Prostate gland (tissue), 2 donors: ENCODE data around the gene LIPT2.

Experiments used
- POLR2A ChIP-seq: fragments of 450-650 bp; IDR thresholded peaks from one replicate; pipeline ENCODE4 v1.6.1; 2016; ENCODE audit warnings: antibody characterized with exemption, mild to moderate bottlenecking
- POLR2AphosphoS5 ChIP-seq: sonication (generic); formaldehyde crosslinking; IDR thresholded peaks from one replicate; pipeline ENCODE4 v1.6.1; 2017; ENCODE audit warnings: antibody characterized with exemption
- TF ChIP-seq, protein P1 (sequence below), 4 experiments: fragments of 200-600 bp in 2 of 4; fragments of 450-650 bp in 2 of 4; sonication (generic) in 2 of 4; IDR thresholded peaks; 1 replicate in 3 of 4; 2 replicates in 1 of 4; pipeline ENCODE4 v1.5.1; 2016 to 2019; ENCODE audit warnings: antibody characterized with exemption in 4 of 4, mild to moderate bottlenecking in 2 of 4, moderate library complexity in 2 of 4

DNA sequence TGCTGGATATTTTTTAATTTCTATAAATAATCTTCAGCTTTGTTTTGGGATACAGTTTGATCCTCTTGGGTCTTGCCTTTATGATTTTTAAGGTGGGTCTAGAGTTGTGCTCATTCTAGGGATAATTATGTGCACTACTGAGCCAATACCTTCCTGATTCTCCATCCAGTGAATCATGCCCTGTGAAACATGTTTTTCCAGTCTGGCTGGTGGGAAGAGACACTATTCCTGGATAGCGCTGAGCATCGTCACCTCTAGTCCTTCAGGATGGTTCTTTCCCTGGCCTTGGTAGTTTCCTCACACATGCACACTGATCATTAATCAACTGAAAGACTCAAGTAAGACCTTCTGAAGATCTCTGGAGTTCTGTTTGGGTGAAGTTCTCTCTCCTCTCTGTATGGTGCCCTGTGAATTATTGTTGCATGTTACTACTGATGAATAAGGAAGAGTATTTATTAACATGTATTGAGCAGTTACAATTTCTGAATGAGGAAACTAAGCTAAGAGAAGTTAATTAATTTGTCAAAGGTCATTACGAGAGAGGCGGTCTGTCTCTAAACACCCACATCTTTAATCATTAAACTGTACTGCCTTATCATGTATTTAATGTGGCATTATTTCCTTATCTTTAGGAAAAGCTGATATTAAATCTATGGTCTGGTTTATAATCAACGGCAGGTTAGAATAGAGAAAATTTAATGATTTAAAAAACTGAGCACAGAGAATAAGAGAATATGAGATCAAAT lies 39.1 kb upstream of the LIPT2 start:
- TF ChIP-seq, protein P1, sequence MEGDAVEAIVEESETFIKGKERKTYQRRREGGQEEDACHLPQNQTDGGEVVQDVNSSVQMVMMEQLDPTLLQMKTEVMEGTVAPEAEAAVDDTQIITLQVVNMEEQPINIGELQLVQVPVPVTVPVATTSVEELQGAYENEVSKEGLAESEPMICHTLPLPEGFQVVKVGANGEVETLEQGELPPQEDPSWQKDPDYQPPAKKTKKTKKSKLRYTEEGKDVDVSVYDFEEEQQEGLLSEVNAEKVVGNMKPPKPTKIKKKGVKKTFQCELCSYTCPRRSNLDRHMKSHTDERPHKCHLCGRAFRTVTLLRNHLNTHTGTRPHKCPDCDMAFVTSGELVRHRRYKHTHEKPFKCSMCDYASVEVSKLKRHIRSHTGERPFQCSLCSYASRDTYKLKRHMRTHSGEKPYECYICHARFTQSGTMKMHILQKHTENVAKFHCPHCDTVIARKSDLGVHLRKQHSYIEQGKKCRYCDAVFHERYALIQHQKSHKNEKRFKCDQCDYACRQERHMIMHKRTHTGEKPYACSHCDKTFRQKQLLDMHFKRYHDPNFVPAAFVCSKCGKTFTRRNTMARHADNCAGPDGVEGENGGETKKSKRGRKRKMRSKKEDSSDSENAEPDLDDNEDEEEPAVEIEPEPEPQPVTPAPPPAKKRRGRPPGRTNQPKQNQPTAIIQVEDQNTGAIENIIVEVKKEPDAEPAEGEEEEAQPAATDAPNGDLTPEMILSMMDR (IDR thresholded peaks at IDR 0.05): no peak
- no peak for TF ChIP-seq POLR2A
- peak; percentile 65 for TF ChIP-seq POLR2AphosphoS5
